Smooth muscle cell (in vitro differentiated cells): Measurements from ENCODE around the gene CNNM2. TPM values are rescaled to one million over a fixed set of nuclear protein-coding genes. Genes with fewer than 3 reads are reported as not detected.
"Not testable (repeated sequence)": the region's sequence is repeated elsewhere in the genome, so short reads cannot be mapped to it uniquely, and the experiment has no call there.

ENCODE experiments used
- DNase-seq: peaks from one replicate; lab custom pipeline; 2025; ENCODE audit not compliant: unreplicated experiment; lab: John Stamatoyannopoulos, UW
- H2AFZ ChIP-seq: fragments of 200-600 bp; sonication (generic); 2 replicates; pipeline ENCODE4 v1.6.0; 2016; ENCODE audit warnings: antibody characterized with exemption, low read depth, mild to moderate bottlenecking
- H3F3A ChIP-seq: fragments of 200-600 bp; sonication (generic); 2 replicates; pipeline ENCODE4 v1.6.0; 2017; ENCODE audit warnings: antibody characterized with exemption, low read depth
- H3K27ac ChIP-seq: fragments of 200-600 bp; sonication (generic); 2 replicates; pipeline ENCODE4 v1.5.1; 2016; ENCODE audit warnings: low read depth, mild to moderate bottlenecking
- H3K27me3 ChIP-seq: fragments of 200-600 bp; sonication (generic); 2 replicates; pipeline ENCODE4 v1.6.1; 2016; ENCODE audit warnings: low read depth, mild to moderate bottlenecking
- H3K36me3 ChIP-seq: fragments of 200-600 bp; sonication (generic); 2 replicates; pipeline ENCODE4 v1.5.1; 2016; ENCODE audit warnings: low read depth
- H3K4me1 ChIP-seq: fragments of 200-600 bp; sonication (generic); 2 replicates; pipeline ENCODE4 v1.5.1; 2016; ENCODE audit warnings: low read depth
- H3K4me2 ChIP-seq: fragments of 200-600 bp; sonication (generic); 2 replicates; pipeline ENCODE4 v1.6.0; 2016; ENCODE audit warnings: mild to moderate bottlenecking
- H3K4me3 ChIP-seq: fragments of 200-600 bp; sonication (generic); 2 replicates; pipeline ENCODE4 v1.5.1; 2016; ENCODE audit warnings: mild to moderate bottlenecking
- H3K79me2 ChIP-seq: fragments of 200-600 bp; sonication (generic); 2 replicates; pipeline ENCODE4 v1.6.0; 2016; ENCODE audit warnings: low read depth, mild to moderate bottlenecking
- H3K9ac ChIP-seq: fragments of 200-600 bp; sonication (generic); 2 replicates; pipeline ENCODE4 v1.6.0; 2016; ENCODE audit warnings: low read depth
- H3K9me3 ChIP-seq: fragments of 200-600 bp; sonication (generic); replicated peaks from 2 replicates; pipeline ENCODE4 v1.5.1; 2016; ENCODE audit warnings: low read depth
- H4K20me1 ChIP-seq: fragments of 200-600 bp; sonication (generic); 2 replicates; pipeline ENCODE4 v1.6.0; 2016; ENCODE audit warnings: low read depth
- CTCF ChIP-seq: fragments of 200-600 bp; sonication (generic); IDR thresholded peaks from 2 replicates; pipeline ENCODE4 v1.5.1; 2017; ENCODE audit warnings: borderline replicate concordance, mild to moderate bottlenecking, antibody characterized with exemption; ENCODE audit not compliant: insufficient read depth, poor library complexity, severe bottlenecking
- WGBS: methylation state at CpG from one replicate; pipeline ENCODE4 v1.1.7; 2016; ENCODE audit warnings: low lambda C conversion rate; 5-methylcytosine and 5-hydroxymethylcytosine counted together
- polyA plus RNA-seq: library from polyadenylated mRNA; unstranded; fragments of >200 nt; fragmentation: Nextera tagmentation; extraction: Ambion mirVana; gene quantifications from 2 replicates; pipeline ENCODE4 v1.2.1, GENCODE V29; 2016
- total RNA-seq: library from RNA; depleted of rRNA; stranded (reverse); fragments of >200 nt; gene quantifications from 2 replicates; pipeline ENCODE4 v1.2.3, GENCODE V29; 2014

Gene CNNM2
- total and polyA plus RNA-seq, 2 experiments from 2014 or later, result 5.5 to 8.4 TPM

GRCh38 chr10:102967123-102967522, 49.0 kb downstream of the CNNM2 start:
- no peaks in the 10 kb centered on the region for H3K36me3 ChIP-seq
- H3K27me3 ChIP-seq, result no peaks in the 10 kb centered on the region
- DNase-seq, result no peak
- H3K27ac ChIP-seq, result no peak overlapping the region
- H3F3A ChIP-seq, result no peaks in the 10 kb centered on the region
- H3K4me1 ChIP-seq, result no peaks in the 10 kb centered on the region
- no peak overlapping the region for H3K9ac ChIP-seq
- TF ChIP-seq CTCF, result no peak
- no peak overlapping the region for H2AFZ ChIP-seq
- no peak overlapping the region for H3K4me2 ChIP-seq
- H3K4me3 ChIP-seq, result no peak overlapping the region
- H4K20me1 ChIP-seq, result no peaks in the 10 kb centered on the region
- no peaks in the 10 kb centered on the region for H3K9me3 ChIP-seq
- no peaks in the 10 kb centered on the region for H3K79me2 ChIP-seq

- Histone ChIP-seq H2AFZ (no peak overlapping the region), H3K36me3 (no peaks in the 10 kb centered on the region), H3K27me3 (no peaks in the 10 kb centered on the region), H3K9ac (no peak overlapping the region), H3K9me3 (no peaks in the 10 kb centered on the region), H3K4me2 (no peak overlapping the region), H3K79me2 (no peaks in the 10 kb centered on the region), H4K20me1 (no peaks in the 10 kb centered on the region), H3K4me1 (no peaks in the 10 kb centered on the region), H3K27ac (no peak overlapping the region), H3F3A (no peaks in the 10 kb centered on the region), H3K4me3 (no peak overlapping the region)
- DNase-seq, result no peak
- 91% methylated on average over 1 of the region's 1 CpG for WGBS
- no peak for TF ChIP-seq CTCF
These were observed 52.7 kb downstream of the CNNM2 start for GRCh38 chr10:102970562-102971340.

GRCh38 chr10:102975483-102976379, 57.6 kb downstream of the CNNM2 start:
- Histone ChIP-seq H3K9ac (no peak overlapping the region), H3K79me2 (no peaks in the 10 kb centered on the region), H2AFZ (no peak overlapping the region), H3K36me3 (no peaks in the 10 kb centered on the region), H3K4me3 (no peak overlapping the region), H3K27me3 (no peaks in the 10 kb centered on the region), H3K4me2 (no peak overlapping the region), H3K4me1 (no peaks in the 10 kb centered on the region), H4K20me1 (no peaks in the 10 kb centered on the region), H3F3A (no peaks in the 10 kb centered on the region), H3K9me3 (no peaks in the 10 kb centered on the region), H3K27ac (no peak overlapping the region)
- no peak for TF ChIP-seq CTCF
- DNase-seq, result no peak
- WGBS, result 87% methylated on average over 2 of the region's 2 CpGs

GRCh38 chr10:102976380-102976726, 58.3 kb downstream of the CNNM2 start:
- H3K79me2 ChIP-seq, H3K4me2 ChIP-seq: not testable (repeated sequence)

More at GRCh38 chr10:102976380-102976726, 58.3 kb downstream of the CNNM2 start:
- WGBS, result 88% methylated on average over 3 of the region's 3 CpGs
- H3K9ac ChIP-seq, H4K20me1 ChIP-seq, H3K36me3 ChIP-seq, H3K27me3 ChIP-seq, H3K4me3 ChIP-seq, H3F3A ChIP-seq, DNase-seq, H3K4me1 ChIP-seq, H3K27ac ChIP-seq, H2AFZ ChIP-seq, H3K9me3 ChIP-seq: not testable (repeated sequence)
